Stimulated activated CD4-positive, alpha-beta T cell treated with anti-CD3 and anti-CD28 coated beads, TNF-alpha, amount 100 ng/mL, for 24 hours (primary cell): ENCODE measurements around the gene FAM181B.

Experiments used
- DNase-seq, 3 experiments: peaks; one replicate each; pipeline ENCODE4 v3.0.0-alpha.2; 2020; ENCODE audit warnings: low read depth in 3 of 3

FAM181B gene

DNA sequence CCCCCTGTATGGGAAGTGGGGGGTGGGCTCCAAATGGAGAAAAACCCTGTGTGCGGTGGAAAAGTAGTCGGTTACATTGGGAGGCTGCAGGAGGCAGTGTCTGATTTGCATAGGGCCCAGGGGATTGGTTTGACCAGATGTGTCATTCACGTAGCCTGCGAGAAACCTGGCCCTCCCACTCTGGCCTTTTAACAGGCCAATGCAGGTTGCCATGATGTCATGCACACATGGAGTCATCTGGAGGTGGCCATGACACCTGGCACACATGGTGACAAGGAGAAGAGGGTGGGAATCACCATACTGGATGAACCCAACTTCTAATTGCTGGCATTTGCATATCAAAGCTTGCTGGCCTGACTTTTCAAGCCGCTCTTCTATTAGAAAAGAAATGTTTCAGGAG lies 50.6 kb downstream of the FAM181B start:
- DNase-seq: no peak

DNA sequence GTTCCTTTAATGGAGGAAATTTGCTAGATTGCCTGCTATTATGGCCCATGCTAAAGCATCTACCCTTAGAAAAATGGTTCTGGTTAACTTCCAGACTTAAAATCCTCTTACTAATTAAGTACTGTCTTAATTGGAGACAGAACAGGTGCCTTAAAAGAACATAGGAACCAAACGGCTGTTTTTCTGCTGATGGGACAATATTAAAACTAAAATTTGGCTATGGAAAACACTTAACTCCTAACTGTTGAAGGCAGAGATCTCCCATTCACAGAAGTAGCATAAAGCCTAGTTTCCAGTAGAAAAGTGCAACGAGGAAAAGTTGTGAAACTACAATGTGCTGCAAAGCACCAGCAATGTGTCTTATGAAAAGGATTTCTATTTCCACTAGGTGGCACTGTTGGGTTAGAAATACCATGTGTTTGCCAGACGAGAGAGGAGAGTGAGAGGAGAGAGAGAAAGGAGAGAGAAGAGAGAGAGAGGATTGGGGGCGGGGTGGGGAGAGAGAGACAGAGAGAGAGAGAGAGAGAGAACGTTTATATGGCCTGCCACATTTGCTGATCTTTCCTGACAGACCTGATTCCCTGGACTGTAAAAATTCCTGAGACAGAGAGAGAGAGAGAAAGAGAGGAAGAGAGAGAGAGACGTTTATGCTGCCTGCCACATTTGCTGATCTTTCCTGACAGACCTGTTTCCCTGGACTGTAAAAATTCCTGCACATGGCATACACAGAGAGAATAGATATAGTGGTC lies 51.5 kb downstream of the FAM181B start:
- no peak for DNase-seq

GRCh38 chr11:82680252-82680651 lies 53.4 kb downstream of the FAM181B start:
- no peak for DNase-seq
